GM21717 (cell line): ENCODE measurements around the gene EGFR.

Experiments
- ATAC-seq: cut with Tn5 transposase; IDR thresholded peaks from one replicate; pipeline ENCODE4 v1.9.1; 2021; ENCODE audit warnings: mild to moderate bottlenecking, moderate library complexity; ENCODE audit not compliant: unreplicated experiment

EGFR gene

DNA sequence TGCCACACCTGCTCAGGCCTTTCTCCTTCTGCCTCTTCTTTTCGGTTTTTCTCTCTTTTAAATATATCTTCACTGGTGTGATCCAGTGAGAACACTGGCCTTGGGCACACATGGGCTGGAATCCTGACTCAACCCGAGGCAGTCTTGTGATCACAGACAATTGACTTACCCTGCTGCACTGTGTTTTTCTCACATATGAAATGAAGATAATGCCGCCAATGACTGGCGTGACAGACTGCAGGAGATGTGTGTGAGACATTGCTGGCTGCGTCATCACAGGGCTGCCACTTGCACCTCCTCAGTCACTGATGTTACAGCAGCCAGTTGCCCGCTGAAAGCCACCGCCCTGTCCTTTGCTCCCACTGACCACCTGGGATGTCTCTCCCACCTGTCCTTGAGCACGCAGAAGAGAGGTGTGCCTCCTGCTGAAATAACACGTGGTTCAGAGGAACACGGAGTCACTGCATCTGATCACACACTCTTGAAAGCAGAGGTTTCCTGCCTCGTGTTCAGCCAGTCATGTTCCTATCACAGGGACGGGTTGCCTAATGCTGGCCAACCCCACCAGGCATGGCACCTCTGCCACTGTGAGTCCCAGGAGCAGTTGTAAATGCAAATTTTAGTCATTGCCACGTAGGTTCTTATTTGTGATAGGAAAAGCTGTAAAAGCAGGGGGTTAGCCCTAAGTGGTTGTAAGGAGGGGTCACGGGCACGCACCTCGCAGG, 221.8 kb downstream of the EGFR start:
- ATAC-seq = no peak

GRCh38 chr7:55241958-55242357, 223.1 kb downstream of the EGFR start:
- no peak for ATAC-seq

DNA sequence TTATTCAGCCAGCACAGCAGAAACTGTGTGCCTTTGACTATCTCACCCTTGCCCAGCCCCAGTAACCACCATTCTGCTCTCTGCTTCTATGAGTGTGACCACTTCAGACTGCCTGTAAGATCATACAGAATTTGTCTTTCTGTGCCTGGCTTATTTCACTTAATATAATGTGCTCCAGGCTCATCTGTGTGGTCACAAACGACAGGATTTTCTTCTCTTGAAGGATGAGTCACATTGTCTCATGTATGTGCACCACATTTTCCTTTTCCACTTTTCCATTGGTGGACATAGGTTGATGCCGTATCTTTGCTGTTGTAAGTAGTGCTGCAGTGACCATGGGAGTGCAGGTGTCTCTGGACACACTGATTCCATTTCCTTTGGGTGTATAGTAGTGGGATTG, 223.8 kb downstream of the EGFR start:
- ATAC-seq = no peak

DNA sequence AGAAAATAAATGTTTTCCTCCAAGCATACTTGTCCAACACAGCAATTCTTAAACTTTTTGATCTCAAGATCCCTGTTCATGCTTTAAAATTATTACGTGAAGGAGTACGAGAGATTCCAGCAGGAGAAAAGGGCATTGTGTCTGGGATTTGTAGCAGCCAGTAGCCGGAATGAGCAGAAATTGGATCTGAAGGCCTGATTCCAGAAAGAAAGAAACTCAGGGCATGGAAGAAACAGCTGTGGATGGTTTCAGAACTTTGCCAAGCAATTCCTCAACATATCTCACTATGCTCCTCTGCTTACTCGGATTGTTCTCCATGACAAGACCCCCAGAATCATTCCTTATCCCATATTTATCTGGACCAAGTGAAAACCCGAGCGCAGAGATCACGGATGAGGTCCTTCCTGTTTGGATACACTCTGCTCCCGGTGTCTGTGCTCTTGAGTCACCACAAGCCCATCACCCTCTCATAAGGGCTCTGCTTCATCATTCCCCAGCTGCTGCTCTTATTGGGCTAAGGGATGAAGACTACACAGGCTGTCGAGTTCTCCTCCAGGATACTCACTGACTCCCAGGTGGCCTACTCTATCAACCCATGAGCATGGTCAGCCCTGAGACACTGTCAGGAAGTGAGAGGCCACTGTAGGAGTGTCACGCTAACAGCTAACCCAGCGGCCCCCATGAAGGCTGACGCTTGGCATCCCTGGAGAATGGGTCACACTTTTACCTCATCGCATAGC, 225.4 kb downstream of the EGFR start:
- ATAC-seq = no peak

GRCh38 chr7:55245271-55245723, 226.5 kb downstream of the EGFR start:
- ATAC-seq = no peak

GRCh38 chr7:55246171-55246570, 227.4 kb downstream of the EGFR start:
- ATAC-seq = no peak

DNA sequence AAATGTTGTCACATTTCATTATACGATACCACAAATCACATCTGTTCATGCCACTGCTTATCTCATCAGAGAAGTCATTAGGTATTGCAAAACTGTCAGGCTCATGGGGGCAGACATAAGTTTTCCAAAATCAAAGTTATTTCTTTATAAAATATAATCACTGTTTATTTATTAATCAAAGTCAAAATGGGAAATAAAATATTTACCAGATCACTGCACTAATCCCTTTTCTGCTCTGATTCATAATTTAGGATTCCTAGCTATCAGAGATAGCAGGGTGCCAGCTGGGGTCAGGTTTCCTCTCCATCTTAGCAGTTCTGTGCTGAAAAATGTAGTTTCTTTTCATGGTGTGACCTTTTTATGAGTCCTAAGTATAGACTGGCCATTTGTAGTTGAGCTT, 228.6 kb downstream of the EGFR start:
- ATAC-seq = no peak

- ATAC-seq = no peak
These were observed 229.7 kb downstream of the EGFR start for GRCh38 chr7:55248526-55248925.

- no peak for ATAC-seq
These were observed 230.5 kb downstream of the EGFR start for GRCh38 chr7:55249332-55249731.

DNA sequence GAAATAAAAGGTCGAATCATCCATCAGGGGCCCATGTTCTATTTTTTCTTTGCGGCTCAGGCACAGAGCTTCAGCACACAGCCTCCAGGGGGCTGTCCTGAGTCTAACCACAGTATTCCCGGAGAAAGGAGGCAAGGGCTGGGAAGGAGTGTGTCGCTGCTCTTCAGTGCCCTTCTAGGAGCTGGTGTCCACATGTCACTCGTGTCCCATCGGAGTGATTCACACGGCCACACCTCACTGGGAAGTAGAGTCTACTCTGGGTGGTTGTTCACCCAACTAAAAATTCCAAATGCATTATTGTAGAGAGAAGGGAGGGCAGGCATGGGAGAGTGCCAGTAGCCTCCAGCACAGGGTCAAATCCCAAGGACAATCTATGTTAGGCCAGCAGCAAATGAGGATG, 231.5 kb downstream of the EGFR start:
- ATAC-seq = no peak

GRCh38 chr7:55251313-55251712, 232.5 kb downstream of the EGFR start:
- no peak for ATAC-seq

DNA sequence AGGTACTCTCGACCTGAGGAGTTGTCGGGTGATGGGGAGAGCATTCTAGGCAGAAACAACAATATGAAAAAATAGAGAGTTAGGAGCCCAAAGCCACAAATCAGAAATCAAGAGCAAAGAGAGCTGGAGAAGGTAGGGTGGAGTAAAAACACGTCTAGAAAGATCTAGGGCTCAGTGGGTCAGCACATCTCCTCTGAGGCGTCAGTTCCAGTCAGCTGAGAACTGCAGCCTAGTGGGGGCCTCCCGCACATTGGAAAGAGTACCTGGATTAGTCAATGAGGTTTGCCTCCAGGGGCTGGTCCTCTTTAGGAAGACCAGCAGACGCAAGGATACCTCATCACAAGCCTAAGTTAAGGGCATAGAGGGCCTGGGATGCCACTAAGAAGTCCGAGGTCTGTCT, 233.1 kb downstream of the EGFR start:
- no peak for ATAC-seq

- ATAC-seq = no peak
These were observed 233.6 kb downstream of the EGFR start for GRCh38 chr7:55252386-55252785.

DNA sequence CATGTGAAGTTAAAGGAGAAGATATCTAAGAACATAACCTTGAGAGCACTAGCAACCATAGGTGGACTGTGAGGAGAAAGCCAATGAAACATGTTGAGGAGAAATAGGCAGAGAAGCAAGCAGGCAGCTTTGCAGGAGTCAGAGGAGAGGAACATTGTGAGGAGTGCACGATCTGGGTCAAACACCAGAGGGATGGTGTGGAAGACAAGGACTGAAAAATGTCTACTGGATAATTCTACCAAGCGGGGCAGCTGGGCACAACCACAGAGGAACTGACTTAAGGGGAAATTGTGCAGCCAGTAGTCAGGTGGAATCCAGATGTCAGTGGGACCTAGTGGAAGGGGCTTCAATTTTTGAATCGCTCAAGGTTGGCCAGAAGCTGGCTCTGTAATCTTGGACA, 234.4 kb downstream of the EGFR start:
- ATAC-seq = no peak

- no peak for ATAC-seq
These were observed 235.4 kb downstream of the EGFR start for GRCh38 chr7:55254242-55254595.

DNA sequence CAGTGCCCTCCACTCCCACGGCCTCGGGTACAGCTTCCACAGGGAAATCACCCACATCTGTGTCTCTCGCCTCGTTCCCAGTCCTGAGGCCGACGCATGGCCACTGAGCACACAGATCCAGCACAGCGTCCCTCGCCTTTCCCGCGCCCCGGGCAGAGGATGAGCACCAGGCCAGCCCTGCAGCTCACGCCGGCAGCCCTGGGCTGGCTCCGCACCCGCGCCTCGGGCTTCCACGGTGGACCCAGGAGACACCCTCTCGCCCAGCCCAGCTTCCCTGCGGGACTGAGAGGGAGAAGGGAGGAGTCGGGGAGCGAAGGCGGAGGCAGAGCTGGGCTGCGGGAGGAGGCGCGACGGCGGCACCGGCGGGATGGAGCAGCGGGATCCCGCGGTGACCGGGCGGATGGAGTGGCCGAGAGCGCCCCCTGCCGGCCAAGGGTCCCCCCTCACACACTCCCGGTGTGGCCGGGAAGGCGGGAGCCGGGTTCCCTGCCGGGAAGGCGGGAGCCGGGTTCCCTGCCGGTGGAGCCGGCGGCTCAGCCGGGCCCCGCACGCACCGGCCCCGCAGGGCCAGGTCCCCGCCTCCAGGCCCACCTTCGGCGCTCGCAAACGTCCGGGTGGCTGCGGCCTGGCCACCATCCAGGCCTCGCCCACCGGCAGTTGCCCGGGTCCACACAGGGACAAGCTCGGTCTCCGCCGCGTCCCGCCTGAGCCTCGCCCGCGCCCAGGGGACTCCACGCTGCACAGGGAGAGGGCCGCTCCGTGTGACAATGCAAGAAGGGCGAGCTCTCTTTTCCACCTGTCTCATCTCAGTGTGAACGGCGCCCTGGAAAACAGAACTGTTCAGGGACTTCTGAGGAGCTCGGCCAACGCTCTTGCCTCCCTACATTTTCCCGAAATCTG, 236.0 kb downstream of the EGFR start:
- peak; percentile 76 for ATAC-seq

DNA sequence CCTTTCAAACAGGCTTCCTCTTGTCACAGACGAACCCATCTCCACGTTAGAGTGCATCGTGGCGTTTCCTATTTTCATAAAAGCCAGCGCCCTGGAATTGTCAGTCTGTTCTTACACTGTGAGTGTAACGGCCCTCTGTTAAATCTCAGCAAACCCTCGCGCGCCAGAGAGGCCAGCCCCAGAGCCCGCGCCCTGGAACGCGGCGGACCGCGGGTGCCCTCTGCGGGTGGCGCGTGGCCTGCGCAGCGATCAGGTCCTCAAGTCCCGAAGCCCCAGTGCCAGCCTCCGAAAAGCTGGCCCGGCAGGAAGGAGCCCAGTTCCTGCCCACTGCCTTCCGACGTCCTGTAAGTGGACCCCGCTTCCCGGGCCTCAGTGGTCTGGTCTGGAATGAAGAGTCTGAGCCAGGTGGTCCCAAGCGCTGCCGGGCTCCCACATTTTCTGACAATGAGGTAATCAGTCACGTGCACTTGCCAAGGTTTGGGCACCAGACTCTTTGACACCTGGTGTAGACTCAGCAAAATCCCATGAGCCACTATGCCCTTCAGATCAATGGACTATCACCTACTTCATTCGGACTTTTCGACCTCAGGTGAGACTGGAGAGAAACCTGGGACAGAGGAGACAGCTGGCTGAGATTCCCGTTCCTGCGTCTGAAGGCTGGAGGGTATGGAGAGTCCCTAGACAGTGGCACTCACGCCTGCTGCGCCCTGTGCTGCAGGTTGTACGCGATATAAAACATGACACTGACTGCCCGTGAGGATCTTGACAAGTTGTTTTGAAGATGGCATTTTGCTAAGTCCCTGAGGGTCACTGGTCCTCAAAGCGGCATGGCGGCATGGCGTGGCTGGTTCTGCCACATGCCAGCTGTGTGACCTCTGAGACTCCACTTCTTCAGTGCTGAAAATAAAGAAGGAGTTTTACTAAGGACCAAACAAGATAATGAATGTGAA, 237.0 kb downstream of the EGFR start:
- peak; percentile 87 for ATAC-seq

DNA sequence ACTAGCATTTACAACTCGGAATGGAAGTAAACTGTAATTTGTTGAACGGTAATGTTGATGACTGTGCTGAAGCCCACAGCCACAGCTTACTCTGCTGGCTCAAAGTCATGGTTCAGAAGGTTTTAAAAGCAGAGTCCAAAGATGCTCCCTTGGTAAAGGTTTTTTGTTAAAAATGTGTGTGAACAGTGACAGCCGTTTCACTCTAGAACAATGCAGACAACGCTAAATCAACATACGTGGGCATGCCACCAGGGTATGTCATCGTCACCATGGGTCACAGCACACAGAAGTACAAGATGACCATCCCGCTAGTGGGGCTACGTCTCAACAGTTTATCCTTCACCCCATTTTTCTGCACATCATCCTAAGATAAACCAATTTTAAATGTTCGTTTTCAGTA, 239.8 kb downstream of the EGFR start:
- no peak for ATAC-seq

DNA sequence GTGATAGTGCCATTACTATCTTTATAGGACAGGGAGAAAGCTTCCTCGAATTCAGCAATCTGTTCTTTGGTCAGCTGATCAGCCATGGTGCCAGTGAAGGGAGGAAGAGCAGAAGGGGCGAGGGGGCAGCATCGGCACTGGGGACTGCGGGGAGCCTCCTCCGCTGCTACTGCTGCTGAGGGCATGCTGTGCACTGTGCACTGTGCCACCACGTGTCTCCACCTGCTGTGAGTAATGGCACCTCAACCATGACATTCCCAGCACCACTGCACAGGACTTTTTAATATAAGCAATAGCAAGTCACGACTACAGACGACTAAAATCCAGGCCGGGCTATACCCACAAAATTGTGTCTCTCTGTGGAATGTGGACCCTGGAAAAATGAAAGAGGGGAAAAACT, 241.4 kb downstream of the EGFR start:
- no peak for ATAC-seq

DNA sequence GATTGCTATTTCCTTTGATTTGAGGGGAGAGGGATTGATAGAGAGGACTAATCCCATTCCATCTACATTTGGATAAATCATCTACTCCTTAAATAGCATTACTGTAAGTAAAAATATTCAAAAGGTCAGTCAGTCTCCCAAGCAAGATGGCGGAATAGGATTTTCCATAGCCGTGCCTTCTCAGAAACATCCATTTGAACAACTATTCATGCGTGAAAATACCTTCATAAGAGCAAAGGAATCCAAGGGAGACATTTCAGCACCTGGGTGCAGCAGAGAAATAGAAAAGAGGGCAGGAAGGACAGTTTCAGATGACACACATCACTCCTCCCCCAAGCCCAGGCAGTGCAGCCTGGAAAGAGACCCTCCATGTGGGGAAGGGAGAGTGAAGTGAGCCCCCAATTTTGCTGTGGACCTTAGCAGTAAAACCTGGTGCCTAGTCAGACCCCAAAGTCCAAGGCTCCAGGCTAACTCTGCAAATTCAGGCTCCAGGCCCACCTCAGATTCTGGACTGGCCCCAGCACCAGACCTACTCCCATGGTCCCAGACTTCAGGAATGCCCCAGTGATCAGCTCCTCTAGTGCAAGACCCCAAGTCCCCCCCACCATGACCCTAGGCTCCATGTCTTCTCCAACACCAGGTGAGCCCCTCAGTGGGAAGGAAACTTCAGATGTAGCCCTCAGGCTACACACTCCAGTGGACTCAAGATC, 242.0 kb downstream of the EGFR start:
- ATAC-seq = no peak
